ENCODE data around the gene FAM169A. TPM values are rescaled to one million over a fixed set of nuclear protein-coding genes. Genes with fewer than 3 reads are reported as not detected.
"Not testable (repeated sequence)": the region's sequence is repeated elsewhere in the genome, so short reads cannot be mapped to it uniquely, and the experiment has no call there.

FAM169A gene, protein sequence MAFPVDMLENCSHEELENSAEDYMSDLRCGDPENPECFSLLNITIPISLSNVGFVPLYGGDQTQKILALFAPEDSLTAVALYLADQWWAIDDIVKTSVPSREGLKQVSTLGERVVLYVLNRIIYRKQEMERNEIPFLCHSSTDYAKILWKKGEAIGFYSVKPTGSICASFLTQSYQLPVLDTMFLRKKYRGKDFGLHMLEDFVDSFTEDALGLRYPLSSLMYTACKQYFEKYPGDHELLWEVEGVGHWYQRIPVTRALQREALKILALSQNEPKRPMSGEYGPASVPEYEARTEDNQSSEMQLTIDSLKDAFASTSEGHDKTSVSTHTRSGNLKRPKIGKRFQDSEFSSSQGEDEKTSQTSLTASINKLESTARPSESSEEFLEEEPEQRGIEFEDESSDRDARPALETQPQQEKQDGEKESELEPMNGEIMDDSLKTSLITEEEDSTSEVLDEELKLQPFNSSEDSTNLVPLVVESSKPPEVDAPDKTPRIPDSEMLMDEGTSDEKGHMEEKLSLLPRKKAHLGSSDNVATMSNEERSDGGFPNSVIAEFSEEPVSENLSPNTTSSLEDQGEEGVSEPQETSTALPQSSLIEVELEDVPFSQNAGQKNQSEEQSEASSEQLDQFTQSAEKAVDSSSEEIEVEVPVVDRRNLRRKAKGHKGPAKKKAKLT
- 10 to 100 TPM; 13.3 to 14.7 TPM for total RNA-seq
- 4.8 TPM for polyA plus RNA-seq (2013, experiment 1 of 2)
- 5.0 TPM for polyA plus RNA-seq (2013, experiment 2 of 2)
- 26.0 to 64.2 (median 47.2) reads per million in 172 experiments for total RNA-seq

- Mint-ChIP-seq H3K27me3 (peaks cover 5% of the 10 kb centered on the region), H3K4me1 (ENCODE audit: low read depth) (peaks cover 51% of the 10 kb centered on the region), H3K9me3 (no peaks in the 10 kb centered on the region), H3K36me3 (ENCODE audit: low read depth) (peaks cover 11% of the 10 kb centered on the region), H3K4me3 (peak within 1 kb of the TSS; percentile 94), H3K27ac (peak within 1 kb of the TSS; percentile 89)
- TF ChIP-seq, protein P1, sequence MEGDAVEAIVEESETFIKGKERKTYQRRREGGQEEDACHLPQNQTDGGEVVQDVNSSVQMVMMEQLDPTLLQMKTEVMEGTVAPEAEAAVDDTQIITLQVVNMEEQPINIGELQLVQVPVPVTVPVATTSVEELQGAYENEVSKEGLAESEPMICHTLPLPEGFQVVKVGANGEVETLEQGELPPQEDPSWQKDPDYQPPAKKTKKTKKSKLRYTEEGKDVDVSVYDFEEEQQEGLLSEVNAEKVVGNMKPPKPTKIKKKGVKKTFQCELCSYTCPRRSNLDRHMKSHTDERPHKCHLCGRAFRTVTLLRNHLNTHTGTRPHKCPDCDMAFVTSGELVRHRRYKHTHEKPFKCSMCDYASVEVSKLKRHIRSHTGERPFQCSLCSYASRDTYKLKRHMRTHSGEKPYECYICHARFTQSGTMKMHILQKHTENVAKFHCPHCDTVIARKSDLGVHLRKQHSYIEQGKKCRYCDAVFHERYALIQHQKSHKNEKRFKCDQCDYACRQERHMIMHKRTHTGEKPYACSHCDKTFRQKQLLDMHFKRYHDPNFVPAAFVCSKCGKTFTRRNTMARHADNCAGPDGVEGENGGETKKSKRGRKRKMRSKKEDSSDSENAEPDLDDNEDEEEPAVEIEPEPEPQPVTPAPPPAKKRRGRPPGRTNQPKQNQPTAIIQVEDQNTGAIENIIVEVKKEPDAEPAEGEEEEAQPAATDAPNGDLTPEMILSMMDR (IDR thresholded peaks at IDR 0.05), result no peak
- POLR2A ChIA-PET, result interaction anchor here (0.8 to 2.2 kb wide), 6 partner anchors 14 to 471 kb away, joined by 3 to 8 read pairs (median 4); partner anchors contain the start of genes ANKRD31, ENC1, GFM2 and HMGCR
- intact Hi-C loops (cut with DNase I, micrococcal nuclease), result loop anchor here in 1 of 2 experiments (5.0 kb wide), 1 partner anchor 646 kb away; the partner anchor contains the start of genes CERT1 and POLK
- peak within 1 kb of the TSS; percentile 71 for H3K4me3 ChIP-seq (ENCODE audit: low read length)
- DNase-seq, result peak; percentile 25 to 75 (median 47)
- peak; percentile 73 for ATAC-seq (ENCODE audit: poor library complexity)
- no peak within 1 kb of the TSS for H3K27ac ChIP-seq (ENCODE audit: low read depth in 1 of 2, low read length in 2 of 2)
- H3K9me3 ChIP-seq (ENCODE audit: control insufficient read depth in 1 of 2, insufficient read depth in 1 of 2, low read length in 2 of 2), result no peaks in the 10 kb centered on the region
- H3K4me1 ChIP-seq (ENCODE audit: insufficient read depth, low read length), result peaks cover 15% of the 10 kb centered on the region
- CTCF ChIA-PET, result no interaction called here
- peaks cover 0 to 7% of the 10 kb centered on the region in 2 experiments for H3K27me3 ChIP-seq (ENCODE audit: control insufficient read depth in 1 of 2, insufficient read depth in 2 of 2, low read length in 2 of 2)
- H3K36me3 ChIP-seq (ENCODE audit: insufficient read depth, low read length), result no peaks in the 10 kb centered on the region
Observed at GRCh38 chr5:74865804-74866595, at the start of gene FAM169A. Gene FAM169A (minus strand): TSS chr5:74866387. CDS start chr5:74841676, 24,711 bp downstream.

DNA sequence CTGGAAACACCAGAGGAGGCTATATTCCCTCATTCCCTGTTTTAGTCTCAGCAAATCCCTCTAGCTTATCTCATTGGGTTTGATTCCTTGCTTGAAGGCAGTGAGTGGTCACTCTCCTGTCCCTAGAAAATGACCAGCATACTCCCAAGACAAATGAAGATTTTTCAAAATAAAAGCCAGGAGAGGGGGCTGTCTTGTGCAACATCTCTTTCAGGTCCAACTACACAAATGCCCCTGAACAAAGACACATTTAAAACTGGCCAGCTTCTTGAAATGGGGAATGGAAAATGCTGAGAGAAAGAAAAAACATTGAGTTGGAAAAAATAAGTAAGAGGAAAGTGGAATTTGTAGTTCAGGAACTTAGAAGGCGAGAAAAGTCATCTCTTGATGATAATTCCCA, 49.3 kb upstream of the FAM169A start:
- intact Hi-C loops (cut with DNase I, micrococcal nuclease), result loop anchor here (5.0 kb wide), 1 partner anchor 1013 kb away; no protein-coding TSS in a partner anchor
- Mint-ChIP-seq H3K4me3 (no peak overlapping the region), H3K4me1 (ENCODE audit: low read depth) (no peaks in the 10 kb centered on the region), H3K36me3 (ENCODE audit: low read depth) (no peaks in the 10 kb centered on the region), H3K27me3 (peaks cover 5% of the 10 kb centered on the region), H3K27ac (no peak overlapping the region), H3K9me3 (no peaks in the 10 kb centered on the region)
- no peaks in the 10 kb centered on the region for H3K36me3 ChIP-seq (ENCODE audit: insufficient read depth, low read length)
- ChIA-PET POLR2A (no interaction called here), CTCF (no interaction called here)
- H3K27me3 ChIP-seq (ENCODE audit: control insufficient read depth in 1 of 2, insufficient read depth in 2 of 2, low read length in 2 of 2), result no peaks in the 10 kb centered on the region
- DNase-seq, result no peak
- no peaks in the 10 kb centered on the region for H3K4me1 ChIP-seq (ENCODE audit: insufficient read depth, low read length)
- TF ChIP-seq, protein P1 (IDR thresholded peaks at IDR 0.05), result no peak
- ATAC-seq (ENCODE audit: poor library complexity), result no peak
- no peak overlapping the region for H3K27ac ChIP-seq (ENCODE audit: low read depth in 1 of 2, low read length in 2 of 2)
- no peak overlapping the region for H3K4me3 ChIP-seq (ENCODE audit: low read length)
- peaks cover 0 to 4% of the 10 kb centered on the region in 2 experiments for H3K9me3 ChIP-seq (ENCODE audit: control insufficient read depth in 1 of 2, insufficient read depth in 1 of 2, low read length in 2 of 2)

- H3K27me3 ChIP-seq (ENCODE audit: control insufficient read depth in 1 of 2, insufficient read depth in 2 of 2, low read length in 2 of 2); H3K36me3 ChIP-seq (ENCODE audit: insufficient read depth, low read length); H3K4me3 ChIP-seq (ENCODE audit: low read length); H3K27me3 Mint-ChIP-seq; H3K4me1 Mint-ChIP-seq (ENCODE audit: low read depth); H3K9me3 Mint-ChIP-seq; ATAC-seq (ENCODE audit: poor library complexity); H3K4me1 ChIP-seq (ENCODE audit: insufficient read depth, low read length); DNase-seq; intact Hi-C loops (cut with DNase I, micrococcal nuclease); H3K36me3 Mint-ChIP-seq (ENCODE audit: low read depth); POLR2A ChIA-PET; H3K9me3 ChIP-seq (ENCODE audit: control insufficient read depth in 1 of 2, insufficient read depth in 1 of 2, low read length in 2 of 2); H3K27ac Mint-ChIP-seq; H3K4me3 Mint-ChIP-seq; CTCF ChIA-PET; H3K27ac ChIP-seq (ENCODE audit: low read depth in 1 of 2, low read length in 2 of 2): not testable (repeated sequence)
Observed at GRCh38 chr5:74911421-74911820, 45.2 kb upstream of the FAM169A start.

DNA sequence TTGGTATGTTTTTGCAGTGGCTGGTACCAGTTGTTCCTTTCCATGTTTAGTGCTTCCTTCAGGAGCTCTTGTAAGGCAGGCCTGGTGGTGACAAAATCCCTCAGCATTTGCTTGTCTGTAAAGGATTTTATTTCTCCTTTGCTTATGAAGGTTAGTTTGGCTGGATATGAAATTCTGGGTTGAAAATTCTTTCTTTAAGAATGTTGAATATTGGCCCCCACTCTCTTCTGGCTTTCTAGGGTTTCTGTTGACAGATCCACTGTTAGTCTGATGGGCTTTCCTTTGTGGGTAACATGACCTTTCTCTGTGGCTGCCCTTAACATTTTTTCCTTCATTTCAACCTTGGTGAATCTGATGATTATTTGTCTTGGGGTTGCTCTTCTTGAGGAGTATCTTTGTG, 43.7 kb upstream of the FAM169A start:
- H3K4me3 ChIP-seq (ENCODE audit: low read length); POLR2A ChIA-PET; CTCF ChIA-PET; H3K27me3 ChIP-seq (ENCODE audit: control insufficient read depth in 1 of 2, insufficient read depth in 2 of 2, low read length in 2 of 2); H3K36me3 ChIP-seq (ENCODE audit: insufficient read depth, low read length); H3K9me3 ChIP-seq (ENCODE audit: control insufficient read depth in 1 of 2, insufficient read depth in 1 of 2, low read length in 2 of 2); ATAC-seq (ENCODE audit: poor library complexity); H3K4me1 ChIP-seq (ENCODE audit: insufficient read depth, low read length); H3K4me3 Mint-ChIP-seq; H3K27ac Mint-ChIP-seq; H3K4me1 Mint-ChIP-seq (ENCODE audit: low read depth); H3K27ac ChIP-seq (ENCODE audit: low read depth in 1 of 2, low read length in 2 of 2); H3K36me3 Mint-ChIP-seq (ENCODE audit: low read depth); DNase-seq; H3K9me3 Mint-ChIP-seq; intact Hi-C loops (cut with DNase I, micrococcal nuclease); H3K27me3 Mint-ChIP-seq: not testable (repeated sequence)

- H3K4me3 Mint-ChIP-seq; H3K36me3 ChIP-seq (ENCODE audit: insufficient read depth, low read length); CTCF ChIA-PET; DNase-seq; H3K27ac Mint-ChIP-seq; POLR2A ChIA-PET; H3K4me1 ChIP-seq (ENCODE audit: insufficient read depth, low read length); H3K9me3 Mint-ChIP-seq; ATAC-seq (ENCODE audit: poor library complexity); H3K9me3 ChIP-seq (ENCODE audit: control insufficient read depth in 1 of 2, insufficient read depth in 1 of 2, low read length in 2 of 2); H3K27me3 Mint-ChIP-seq; H3K4me3 ChIP-seq (ENCODE audit: low read length); H3K4me1 Mint-ChIP-seq (ENCODE audit: low read depth); H3K36me3 Mint-ChIP-seq (ENCODE audit: low read depth); H3K27me3 ChIP-seq (ENCODE audit: control insufficient read depth in 1 of 2, insufficient read depth in 2 of 2, low read length in 2 of 2); H3K27ac ChIP-seq (ENCODE audit: low read depth in 1 of 2, low read length in 2 of 2); intact Hi-C loops (cut with DNase I, micrococcal nuclease): not testable (repeated sequence)
Observed at GRCh38 chr5:74908237-74908636, 42.0 kb upstream of the FAM169A start.
